GM21423 (cell line): ENCODE measurements around the gene HOXB7.

ENCODE experiments used
- ATAC-seq: cut with Tn5 transposase; IDR thresholded peaks from one replicate; pipeline ENCODE4 v1.9.1; 2021; ENCODE audit warnings: mild to moderate bottlenecking, moderate library complexity; ENCODE audit not compliant: unreplicated experiment

Gene HOXB7

DNA sequence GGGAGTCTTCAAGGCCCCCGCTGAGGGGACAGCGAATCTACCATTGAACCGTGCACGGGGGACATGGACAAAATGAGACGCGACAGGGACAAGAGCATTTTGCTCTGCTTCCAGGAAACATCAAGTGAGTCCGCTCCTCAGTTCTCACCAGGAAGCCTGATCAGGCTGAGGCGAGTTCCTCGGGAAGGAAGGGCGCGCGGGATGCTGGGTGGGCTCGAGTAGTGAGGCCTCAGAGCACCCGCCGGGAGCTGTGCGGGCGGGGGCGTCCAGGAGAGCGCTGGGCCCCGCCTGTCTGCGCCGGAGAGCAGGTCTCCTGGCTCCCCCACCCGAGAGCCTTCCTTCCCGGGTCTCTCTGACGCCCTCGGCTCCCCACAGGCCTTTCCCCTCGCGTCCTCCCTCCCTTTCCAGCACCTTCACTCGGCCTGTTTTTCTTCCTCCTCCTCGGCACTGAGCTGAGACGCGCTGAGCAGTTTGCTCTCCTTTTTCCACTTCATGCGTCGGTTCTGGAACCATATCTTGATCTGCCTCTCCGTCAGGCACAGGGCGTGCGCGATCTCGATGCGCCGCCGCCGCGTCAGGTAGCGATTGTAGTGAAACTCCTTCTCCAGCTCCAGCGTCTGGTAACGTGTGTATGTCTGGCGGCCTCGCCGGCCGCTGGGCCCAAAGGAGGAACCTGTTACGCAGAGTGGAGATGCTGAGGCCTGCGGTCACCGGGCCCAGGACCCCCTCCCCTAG, 14.7 kb downstream of the HOXB7 start:
- no peak for ATAC-seq

DNA sequence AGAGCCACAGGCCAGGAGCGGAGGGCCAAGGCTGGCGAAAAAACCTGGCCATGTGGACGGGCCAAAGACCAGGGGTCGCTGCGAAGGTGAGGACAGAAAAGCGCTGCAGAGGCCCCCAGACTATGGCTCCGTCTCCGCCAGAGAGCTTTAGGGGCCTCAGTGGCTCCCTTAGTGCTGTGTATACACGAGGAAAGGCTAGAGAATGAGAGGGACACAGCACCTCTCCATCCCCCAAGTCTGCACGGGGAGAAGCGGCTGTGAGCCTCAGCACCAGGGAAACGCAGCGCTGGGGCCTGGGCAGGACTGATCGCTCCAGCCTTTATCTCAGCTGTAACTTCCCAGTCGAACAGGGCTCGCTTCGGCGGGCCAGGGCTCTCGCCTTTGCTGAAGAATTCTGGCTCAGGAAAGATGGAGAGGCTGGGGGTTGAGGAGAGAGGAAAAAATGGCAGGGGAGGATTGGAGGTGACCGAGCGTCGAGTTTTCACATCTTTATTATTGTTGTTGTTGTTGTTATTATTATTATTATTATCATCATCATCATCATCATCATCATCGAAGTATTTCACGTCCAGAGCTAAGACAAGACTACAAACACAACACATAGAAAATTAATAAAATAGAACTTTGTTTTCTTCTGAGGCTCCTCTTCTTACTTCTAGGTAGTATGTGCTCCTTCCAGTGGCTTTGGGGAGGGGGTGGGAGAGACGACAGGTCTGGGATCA, 15.4 kb downstream of the HOXB7 start:
- ATAC-seq = no peak

DNA sequence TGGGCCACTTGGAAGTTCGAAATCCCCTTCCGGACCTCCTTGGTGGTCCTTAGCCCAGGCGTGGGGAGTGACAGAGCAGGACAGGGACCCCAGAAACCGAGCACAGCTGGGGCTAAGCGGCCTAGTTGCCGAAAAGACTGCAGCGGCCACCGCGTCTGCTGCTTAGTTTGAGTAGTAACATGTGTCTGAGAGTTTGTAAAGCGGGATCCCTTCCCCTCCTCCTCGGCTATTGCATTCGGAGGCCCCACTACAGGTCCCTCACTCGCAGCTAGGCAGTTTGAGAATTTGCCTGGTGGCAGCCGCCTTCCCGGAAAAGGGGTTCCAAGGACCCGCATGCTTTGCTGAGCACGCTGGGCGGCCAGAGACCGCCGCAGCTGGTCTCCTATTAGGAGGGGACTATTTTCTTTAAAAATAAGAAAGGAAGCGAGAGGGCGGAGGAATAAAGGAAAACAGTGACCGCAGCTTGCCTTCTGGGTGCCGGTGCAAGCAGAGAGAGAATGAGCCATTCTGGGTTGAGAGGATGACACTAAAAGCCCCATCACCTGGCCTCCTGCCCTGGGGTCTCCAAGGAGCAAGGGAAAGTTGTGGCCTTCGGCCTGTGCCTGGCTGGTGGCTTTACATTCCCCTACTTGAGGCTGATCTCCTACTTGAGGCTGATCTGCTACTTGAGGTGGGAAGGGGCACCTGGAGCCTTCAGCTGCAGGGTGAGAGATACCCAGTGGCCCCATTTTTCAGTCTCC, 16.1 kb downstream of the HOXB7 start:
- ATAC-seq = no peak

DNA sequence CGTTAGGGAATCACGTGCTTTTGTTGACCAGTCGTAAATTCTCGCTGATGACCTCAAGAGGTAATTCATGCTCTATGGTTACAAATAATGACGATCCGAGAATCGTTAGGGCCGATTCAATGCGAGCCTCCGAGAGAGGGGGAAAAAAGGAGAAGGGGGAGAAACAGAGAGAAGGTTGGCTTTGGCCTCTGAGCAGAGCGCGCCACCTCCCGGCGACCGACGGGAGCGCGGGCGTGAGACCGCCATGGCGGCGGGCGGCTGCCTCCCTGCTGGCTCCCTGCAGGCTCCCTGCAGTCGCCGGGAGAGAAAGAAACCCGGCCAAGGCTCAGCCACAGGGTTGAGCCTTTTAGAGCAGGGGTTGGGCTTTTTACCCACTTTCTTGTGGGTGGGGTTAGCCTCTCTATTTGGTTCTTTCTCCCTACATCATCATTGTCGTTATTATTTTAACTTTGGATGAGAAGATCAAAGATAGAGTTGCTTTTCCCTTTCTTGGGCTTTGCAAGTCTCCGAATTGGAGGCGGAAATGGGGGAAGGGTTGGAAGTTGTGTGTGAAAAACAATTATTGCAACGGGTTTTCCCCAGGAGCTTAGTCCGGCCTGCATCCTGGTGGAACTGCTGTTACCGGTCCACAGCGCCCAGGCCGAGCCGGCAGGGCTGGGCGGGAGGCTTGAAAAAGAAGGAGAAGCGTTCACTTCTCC, 16.8 kb downstream of the HOXB7 start:
- no peak for ATAC-seq

DNA sequence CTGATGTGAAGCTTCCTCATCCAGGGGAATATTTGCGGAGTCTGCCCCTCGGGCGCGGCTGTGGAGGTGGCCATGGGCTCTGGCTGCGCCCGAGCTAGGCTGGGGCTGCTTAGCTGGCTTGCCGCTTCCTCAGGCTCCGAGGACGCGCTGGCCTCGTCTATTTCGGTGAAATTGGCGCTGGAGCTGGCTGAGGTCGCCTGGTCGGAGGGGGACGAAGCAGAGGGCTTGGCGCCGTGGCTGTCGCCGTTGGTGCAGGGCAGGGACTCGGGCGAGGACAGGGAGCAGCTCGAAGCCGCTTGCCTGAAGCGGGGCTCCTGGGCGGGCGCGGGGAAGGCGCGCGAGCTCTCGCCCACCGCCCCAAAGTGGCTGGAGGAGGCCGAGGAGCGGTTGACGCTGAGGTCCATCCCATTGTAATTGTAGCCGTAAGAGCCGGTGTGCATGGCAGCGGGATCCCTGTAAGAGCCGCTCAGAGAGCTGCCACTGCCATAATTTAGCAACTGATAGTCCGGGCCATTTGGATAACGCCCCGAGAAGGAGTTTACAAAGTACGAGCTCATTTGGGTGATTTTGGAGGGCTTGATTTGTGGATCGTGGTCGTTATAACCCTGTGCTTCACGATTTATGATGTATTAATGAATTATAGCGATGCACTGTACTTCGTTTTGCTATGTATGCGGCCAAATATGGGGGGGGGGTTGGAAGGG, 17.5 kb downstream of the HOXB7 start, which contains the start of gene HOXB5:
TSS of gene HOXB5 (minus strand) at position 654 of the 704 bp plus-strand sequence. CDS start at position 557, 97 bp downstream.
- no peak for ATAC-seq

DNA sequence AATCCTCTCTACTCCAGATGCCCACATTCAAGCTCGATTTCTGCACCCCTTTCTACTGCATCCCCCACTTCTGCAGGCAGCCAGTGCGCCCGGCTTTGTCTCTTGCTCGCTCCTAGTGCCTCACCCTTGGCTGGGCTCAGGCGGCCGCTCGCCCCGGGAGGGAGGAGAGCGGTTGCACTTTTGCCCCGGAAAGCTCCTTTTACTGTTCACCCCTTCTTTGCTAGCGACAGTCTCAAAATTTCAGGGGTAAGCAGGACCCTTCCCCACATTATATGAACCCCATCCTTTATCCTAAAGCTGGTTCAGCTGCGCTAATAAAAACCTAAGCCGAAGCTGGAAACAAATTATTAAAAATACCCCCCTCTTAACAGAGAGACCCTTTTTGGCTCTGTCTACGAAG, 18.2 kb downstream of the HOXB7 start:
- no peak for ATAC-seq

DNA sequence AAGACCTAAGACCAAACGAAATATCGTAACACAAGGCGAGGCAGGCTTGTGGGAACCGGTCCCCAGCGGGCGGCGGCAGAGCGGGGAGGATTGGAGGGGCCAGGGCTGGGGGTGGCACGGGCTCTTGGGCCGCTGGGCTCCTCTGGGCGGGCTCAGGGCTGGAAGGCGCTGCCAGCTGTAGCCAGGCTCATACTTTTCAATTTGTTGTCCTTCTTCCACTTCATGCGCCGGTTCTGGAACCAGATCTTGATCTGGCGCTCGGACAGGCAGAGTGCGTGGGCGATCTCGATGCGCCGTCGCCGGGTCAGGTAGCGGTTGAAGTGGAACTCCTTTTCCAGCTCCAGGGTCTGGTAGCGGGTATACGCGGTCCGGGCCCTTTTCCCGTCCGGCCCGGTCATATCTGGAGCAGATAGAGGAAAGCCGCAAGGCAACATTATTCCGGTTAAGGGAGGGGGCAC, 18.7 kb downstream of the HOXB7 start:
- no peak for ATAC-seq

DNA sequence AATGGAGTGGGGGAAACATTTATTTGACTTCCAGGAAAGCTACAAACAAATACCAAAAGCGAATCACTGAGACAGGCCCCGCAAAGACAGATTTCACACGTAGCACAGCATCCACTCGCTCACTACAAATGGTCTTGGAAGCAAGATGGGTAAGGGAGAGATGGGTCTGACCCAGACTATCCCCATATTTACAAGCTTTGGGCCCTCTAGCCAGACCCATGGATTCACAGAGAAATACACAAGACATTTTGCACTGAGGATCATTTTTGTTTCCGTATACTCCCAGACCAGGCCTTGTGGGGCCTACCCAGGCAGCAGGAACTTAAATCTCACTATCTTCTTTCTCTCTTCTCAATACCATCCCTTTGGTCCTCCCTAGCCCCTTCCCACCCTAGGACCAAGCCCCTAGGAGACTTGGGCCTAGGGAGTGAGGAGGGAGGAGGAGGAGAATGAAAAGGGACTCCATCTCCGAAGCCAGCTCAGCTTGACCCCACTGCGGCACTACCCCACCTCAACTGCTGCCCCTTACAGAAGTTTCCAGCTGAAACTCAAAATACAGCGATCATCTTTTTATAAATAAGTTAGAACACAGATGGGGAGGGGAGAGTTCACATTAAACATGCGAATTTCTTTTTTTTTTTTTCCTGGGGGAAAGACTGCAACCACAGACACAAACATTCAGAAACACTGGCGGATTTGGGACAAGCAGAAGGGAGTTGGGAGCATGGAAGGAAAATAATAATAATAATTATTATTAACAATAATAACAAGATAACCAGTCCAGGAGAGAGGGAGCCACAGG, 19.4 kb downstream of the HOXB7 start:
- ATAC-seq = no peak

DNA sequence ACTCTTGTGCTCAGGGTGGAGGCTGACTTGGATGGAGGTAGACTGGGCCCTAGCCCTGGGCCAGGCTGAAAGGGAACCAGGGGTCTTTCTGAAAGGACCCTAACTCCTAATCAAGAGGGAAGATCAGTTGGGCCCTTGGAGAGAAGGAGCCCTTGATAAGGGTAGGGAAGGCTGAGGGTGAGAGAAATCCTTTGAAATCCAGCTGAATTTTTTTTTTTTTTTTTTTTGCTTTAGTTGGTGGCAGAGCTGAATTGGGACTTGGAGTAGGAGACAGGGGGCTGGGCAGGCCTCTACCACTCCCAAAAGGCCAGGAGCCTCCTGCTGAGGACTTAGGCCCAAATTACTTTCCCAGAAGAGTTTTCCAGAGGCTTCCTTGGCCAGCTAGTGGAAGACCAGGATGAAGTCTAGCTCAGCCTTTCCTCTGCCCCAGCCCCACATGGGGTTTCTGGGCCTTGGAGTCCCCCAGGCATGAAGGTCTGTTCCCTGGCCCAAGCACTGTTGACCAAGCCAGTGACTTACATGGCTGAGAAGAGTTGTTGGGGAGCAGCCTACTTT, 20.1 kb downstream of the HOXB7 start:
- no peak for ATAC-seq

DNA sequence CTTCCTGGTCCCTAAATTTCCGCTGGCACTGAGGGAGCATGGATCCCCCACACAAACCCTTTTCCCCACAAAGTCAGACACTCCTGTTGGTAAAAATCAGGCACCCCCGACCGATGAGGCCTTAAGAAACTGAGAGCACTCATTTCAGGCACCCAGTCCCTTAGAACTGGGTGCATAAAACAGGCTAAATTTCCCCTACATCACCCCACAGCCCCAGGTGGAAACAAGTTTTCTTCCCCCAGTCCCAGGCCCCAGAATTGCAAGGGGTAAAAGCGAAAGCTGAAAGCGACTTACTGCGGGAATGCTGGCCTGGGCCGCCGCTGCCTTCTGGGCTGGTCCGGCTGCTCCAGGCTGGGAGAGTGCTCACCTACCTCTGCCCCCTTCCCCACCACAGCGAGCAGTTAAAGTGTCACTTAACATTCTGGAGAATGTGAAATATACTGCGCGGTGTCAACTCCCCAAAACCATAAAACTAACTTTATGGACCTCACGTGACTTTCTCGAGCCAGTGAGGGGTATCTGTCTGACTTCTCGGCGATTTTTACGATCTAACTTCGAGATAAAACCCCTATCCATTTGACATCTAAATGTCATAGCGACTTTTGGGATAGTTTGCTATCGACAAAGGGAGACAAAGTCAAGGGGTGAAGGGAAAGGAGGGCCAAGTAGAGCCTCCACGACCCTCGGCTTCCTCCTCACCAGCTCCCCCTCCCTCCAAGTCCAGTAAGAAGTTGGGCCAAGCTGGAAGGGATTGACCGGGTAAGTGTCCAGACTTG, 20.8 kb downstream of the HOXB7 start, which contains the start of gene HOXB3:
TSS of gene HOXB3 (minus strand) at position 411 of the 776 bp plus-strand sequence. CDS start 37,767 bp downstream, outside the sequence.
- no peak for ATAC-seq

DNA sequence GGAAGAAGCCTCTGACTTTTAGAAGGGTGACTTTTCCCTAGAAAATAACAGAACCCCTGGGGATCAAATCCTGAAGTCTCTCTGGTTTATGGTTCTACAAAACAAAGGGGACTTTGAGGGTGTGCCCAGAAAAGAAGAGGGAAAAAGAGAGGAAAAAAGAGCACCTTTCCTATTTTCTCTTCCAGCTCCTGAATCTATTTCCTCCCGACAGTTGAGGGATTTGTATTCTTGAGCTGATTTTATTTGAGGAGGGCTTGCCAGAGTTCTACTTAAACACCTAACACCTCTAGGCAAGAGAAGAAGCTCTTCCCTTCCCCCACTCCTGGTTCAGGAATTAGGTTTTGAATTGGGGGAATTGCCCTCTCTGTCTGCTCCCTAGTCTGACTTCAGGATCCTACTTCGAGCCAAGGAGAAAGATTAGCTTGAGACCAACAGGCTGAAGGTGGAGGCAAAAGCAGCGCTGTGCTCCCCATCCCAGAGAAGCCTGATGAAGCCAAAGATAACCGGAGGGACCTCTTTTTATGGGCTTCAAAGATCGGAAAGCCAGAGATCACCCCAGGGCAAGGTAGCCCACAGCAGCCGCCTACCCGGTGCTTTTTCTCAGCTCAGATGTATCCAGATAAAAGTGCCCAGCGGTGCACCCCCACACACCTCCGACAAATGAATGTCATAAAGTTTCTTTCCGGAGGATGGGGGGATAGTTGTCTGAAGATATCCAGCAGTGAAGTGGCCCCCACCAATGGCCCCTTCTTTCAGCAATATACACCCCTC, 21.6 kb downstream of the HOXB7 start:
- ATAC-seq = no peak

DNA sequence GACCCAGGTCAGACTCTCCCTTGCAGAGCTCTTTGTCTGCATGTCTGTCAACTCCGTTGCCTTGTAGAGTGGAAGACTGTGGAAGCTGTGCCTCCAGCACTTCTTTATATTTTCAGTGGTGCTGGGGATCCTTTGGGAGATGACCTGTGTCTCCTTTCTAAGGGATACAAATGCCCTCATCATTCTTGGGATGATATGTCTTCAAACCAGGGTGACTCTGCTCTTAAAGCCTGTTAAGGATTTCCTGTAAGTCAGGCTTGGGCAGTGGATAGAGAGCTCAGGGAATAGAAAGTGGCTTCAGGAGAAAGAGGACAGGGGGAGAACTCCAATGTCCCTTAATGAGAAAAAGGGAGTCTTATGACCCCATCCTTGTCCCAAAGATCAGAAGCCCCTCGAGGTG, 22.3 kb downstream of the HOXB7 start:
- no peak for ATAC-seq

DNA sequence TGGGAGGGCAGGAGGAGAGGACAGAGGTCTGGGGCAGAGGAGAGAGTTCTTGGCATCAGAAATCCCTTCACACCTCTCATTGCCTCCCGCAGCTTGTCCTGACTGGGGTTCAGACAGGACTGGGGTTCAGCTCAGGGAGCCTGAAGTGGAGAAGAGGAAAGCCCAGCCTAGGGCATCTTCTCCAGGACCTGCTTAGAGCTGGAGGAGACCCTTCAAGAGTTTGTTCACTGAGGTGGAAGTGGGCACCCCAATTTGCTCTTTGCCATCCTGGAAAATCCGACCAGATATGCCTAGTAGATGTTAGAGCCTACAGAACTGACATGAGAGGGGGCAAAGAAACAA, 22.8 kb downstream of the HOXB7 start:
- no peak for ATAC-seq

DNA sequence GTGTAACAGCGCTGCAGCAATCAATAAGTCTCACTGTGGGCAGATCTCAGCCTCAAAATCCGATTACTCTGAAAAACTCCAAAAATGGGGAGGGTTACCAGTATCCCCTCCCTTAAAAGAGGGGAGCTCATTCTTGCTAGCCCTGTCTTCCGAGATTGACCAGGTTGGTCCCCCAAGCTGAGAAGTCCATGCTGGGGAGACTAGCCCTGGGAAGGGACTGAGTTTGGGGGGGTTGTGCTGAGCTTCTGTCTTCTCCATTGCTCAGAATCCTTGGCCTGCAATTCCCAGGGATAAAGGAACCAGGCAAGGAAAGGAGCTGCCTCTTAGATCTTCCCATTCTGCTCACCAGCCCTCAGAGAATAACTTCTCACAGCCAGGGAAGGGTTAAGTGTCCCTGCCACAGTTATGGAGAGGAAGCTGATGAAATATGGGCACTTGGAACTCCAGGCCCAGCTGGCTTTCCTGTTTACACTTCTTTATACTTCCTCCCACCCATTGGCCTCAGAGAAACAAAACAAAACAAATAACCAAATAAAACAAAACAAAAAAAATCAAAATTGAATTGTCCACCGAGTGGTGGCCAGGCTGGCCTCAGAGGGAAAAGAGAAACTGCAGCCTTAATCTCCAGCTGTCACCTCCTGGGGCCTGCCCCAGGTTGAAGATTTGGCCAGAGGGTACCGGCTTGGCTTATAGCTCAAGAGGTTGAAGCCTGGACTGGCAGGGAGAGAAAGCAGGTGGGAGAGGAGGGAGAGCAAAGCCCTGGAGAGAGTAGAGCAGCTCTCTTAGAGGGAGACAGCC, 23.3 kb downstream of the HOXB7 start:
- ATAC-seq = no peak

DNA sequence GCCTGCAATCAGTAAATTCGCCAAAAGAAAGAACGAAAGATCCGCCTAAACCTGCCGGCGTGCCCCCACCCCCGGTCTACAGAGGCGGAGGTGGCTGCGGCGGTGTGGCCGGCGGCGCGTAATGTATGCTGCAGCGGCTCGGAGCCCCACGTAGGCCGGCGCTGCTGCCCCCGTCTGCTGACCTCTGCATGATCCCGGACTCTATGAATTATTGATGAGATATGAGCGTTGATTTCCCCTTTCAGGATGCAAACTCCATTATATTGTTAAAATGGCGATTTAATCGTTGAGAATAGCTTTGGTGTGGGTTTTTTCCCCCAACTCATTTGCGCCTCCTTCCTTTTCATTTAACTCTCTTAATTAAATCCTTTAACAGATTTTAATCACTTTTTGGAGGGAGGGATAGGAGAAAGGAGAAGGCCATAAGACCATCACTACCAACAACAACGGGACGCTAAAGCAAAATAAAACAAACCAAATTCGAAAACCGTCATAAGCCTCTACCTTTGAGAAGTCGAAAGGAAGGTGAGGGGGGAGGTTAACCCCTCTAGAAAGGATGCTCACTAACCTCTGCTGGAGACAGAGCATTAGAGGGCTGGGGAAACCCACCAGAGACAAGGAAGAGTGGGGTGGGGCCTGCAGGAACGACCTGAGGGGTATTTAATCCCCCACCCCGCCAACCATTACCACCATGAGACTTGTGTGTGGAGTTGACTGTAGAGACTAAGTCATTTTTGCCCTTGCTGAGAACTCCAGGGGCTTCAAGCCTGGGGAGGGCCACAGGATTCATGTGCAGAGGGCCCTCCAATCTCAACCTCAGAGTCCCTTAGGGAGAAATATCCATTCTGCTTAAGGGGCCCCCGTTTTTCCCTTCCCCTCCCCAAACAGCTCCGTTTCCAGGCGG, 24.2 kb downstream of the HOXB7 start:
- no peak for ATAC-seq

DNA sequence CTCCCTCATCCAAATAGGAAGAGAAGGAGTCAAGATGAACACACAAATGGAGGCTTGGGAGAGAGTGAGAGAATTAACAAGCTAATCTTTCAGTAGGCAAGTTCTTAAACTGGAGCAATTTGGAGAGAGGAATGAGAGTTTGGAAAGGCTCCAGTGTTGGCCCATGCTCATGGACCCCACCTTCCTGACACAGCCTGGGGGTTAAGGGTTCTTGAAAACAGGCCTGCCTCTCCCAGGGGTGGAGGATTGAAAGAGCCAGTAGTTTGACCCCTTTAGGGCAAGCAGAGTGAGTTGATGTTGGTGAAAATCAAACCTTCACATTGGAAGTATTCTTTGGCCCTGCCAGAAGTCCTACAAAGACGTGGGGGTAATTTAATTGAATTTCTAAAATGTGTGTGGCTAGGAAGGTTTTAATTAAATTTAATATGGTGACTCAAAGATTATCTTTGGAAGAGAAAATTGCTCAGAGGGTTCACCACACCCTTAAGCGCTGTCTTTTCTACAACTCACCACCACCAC, 26.5 kb downstream of the HOXB7 start:
- ATAC-seq = no peak
